CD14-positive monocyte (primary cell): ENCODE data around the gene CCDC3. TPM values are rescaled to one million over a fixed set of nuclear protein-coding genes. Genes with fewer than 3 reads are reported as not detected.

Source experiments
- DNase-seq, 3 donors: peaks; one replicate each; pipeline ENCODE4 v3.0.0-alpha.2; 2011 to 2022
- H2AFZ ChIP-seq: 2 replicates; pipeline ENCODE4 v1.6.0; 2012; ENCODE audit warnings: mild to moderate bottlenecking, low read depth, low read length, inconsistent platforms; ENCODE audit not compliant: insufficient read depth, poor library complexity, severe bottlenecking
- H3K27ac ChIP-seq, 2 donors: 1 replicate in 1 of 2; 2 replicates in 1 of 2; pipeline ENCODE4 v1.5.1; 2012 to 2013; ENCODE audit warnings: low read length in 2 of 2, control low read depth in 1 of 2, inconsistent platforms in 1 of 2, low read depth in 1 of 2, mild to moderate bottlenecking in 1 of 2
- H3K27me3 ChIP-seq, 2 donors: one replicate each; pipeline versions ENCODE4 v1.6.0 to v1.6.1; 2011 to 2013; ENCODE audit warnings: low read length in 2 of 2; ENCODE audit not compliant: control insufficient read depth in 2 of 2, insufficient read depth in 2 of 2
- H3K36me3 ChIP-seq, 2 donors: replicated peaks in 1 of 2; 1 replicate in 1 of 2; 2 replicates in 1 of 2; pipeline versions ENCODE4 v1.5.1 to v1.6.1; 2012 to 2013; ENCODE audit warnings: low read length in 2 of 2, control low read depth in 1 of 2, inconsistent platforms in 1 of 2, mild to moderate bottlenecking in 1 of 2; ENCODE audit not compliant: insufficient read depth in 2 of 2, control insufficient read depth in 1 of 2
- H3K4me1 ChIP-seq, 2 donors: 1 replicate in 1 of 2; 2 replicates in 1 of 2; pipeline versions ENCODE4 v1.5.1 to v1.6.1; 2012 to 2013; ENCODE audit warnings: low read length in 2 of 2, control low read depth in 1 of 2, inconsistent platforms in 1 of 2, mild to moderate bottlenecking in 1 of 2, moderate library complexity in 1 of 2; ENCODE audit not compliant: insufficient read depth in 2 of 2, control insufficient read depth in 1 of 2
- H3K4me2 ChIP-seq: replicated peaks from 2 replicates; pipeline ENCODE3; 2012; ENCODE audit warnings: low read length, moderate library complexity, mild to moderate bottlenecking; ENCODE audit not compliant: poor library complexity, severe bottlenecking; ENCODE audit errors: extremely low read depth
- H3K4me3 ChIP-seq, 3 experiments: fragments of 200-600 bp in 1 of 3; sonication (generic) in 1 of 3; replicated peaks in 1 of 3; 1 replicate in 2 of 3; 2 replicates in 1 of 3; pipeline ENCODE4 v1.5.1; 2011 to 2013; ENCODE audit warnings: low read length in 3 of 3, mild to moderate bottlenecking in 3 of 3, control low read depth in 2 of 3, low read depth in 2 of 3, inconsistent platforms in 1 of 3, moderate library complexity in 1 of 3
- H3K79me2 ChIP-seq: 2 replicates; pipeline ENCODE4 v1.6.0; 2012; ENCODE audit warnings: mild to moderate bottlenecking, control low read depth, inconsistent platforms, low read length, moderate library complexity; ENCODE audit not compliant: insufficient read depth
- H3K9ac ChIP-seq: 2 replicates; pipeline ENCODE4 v1.6.0; 2017; ENCODE audit warnings: low read length, mild to moderate bottlenecking; ENCODE audit not compliant: insufficient read depth, poor library complexity, severe bottlenecking
- H3K9me3 ChIP-seq, 2 donors: replicated peaks in 1 of 2; 1 replicate in 1 of 2; 2 replicates in 1 of 2; pipeline versions ENCODE4 v1.5.1 to v1.6.1; 2012 to 2013; ENCODE audit warnings: low read length in 2 of 2, control low read depth in 1 of 2; ENCODE audit not compliant: control insufficient read depth in 1 of 2, insufficient read depth in 1 of 2
- H4K20me1 ChIP-seq: 2 replicates; pipeline ENCODE4 v1.6.0; 2012; ENCODE audit warnings: mild to moderate bottlenecking, low read length, control low read depth, moderate library complexity; ENCODE audit not compliant: insufficient read depth
- H3K27ac Mint-ChIP-seq, 7 donors: one replicate each; pipeline ENCODE4 v1.8.0; 2020; ENCODE audit warnings: mild to moderate bottlenecking in 7 of 7, mixed read lengths in 7 of 7, moderate library complexity in 6 of 7, inconsistent platforms in 2 of 7
- H3K27me3 Mint-ChIP-seq, 3 donors: one replicate each; pipeline ENCODE4 v1.8.0; 2021 to 2022; ENCODE audit warnings: low read depth in 3 of 3, mild to moderate bottlenecking in 3 of 3, mixed read lengths in 3 of 3, moderate library complexity in 3 of 3, inconsistent platforms in 1 of 3
- H3K36me3 Mint-ChIP-seq, 2 donors: one replicate each; pipeline ENCODE4 v1.8.0; 2020; ENCODE audit warnings: mixed read lengths in 2 of 2, inconsistent platforms in 1 of 2, mild to moderate bottlenecking in 1 of 2
- H3K4me1 Mint-ChIP-seq: one replicate; pipeline ENCODE4 v1.8.0; 2020; ENCODE audit warnings: mild to moderate bottlenecking, mixed read lengths
- H3K4me3 Mint-ChIP-seq, 2 donors: one replicate each; pipeline ENCODE4 v1.8.0; 2020; ENCODE audit warnings: mild to moderate bottlenecking in 2 of 2, mixed read lengths in 2 of 2, moderate library complexity in 1 of 2
- H3K9me3 Mint-ChIP-seq, 7 donors: one replicate each; pipeline ENCODE4 v1.8.0; 2020 to 2022; ENCODE audit warnings: mixed read lengths in 7 of 7, mild to moderate bottlenecking in 6 of 7, moderate library complexity in 6 of 7, inconsistent platforms in 2 of 7
- CTCF ChIP-seq: fragments of 200-600 bp; IDR thresholded peaks from one replicate; pipeline ENCODE4 v1.8.0; 2022; ENCODE audit warnings: antibody characterized with exemption, mild to moderate bottlenecking
- WGBS: methylation state at CpG from one replicate; pipeline ENCODE4 v1.1.5; 2013; ENCODE audit warnings: missing lambda C conversion rate; ENCODE audit not compliant: insufficient coverage; 5-methylcytosine and 5-hydroxymethylcytosine counted together
- intact Hi-C, 2 donors: fragments of 100-400 bp; cut with micrococcal nuclease; formaldehyde crosslinking; loops; one replicate each; pipeline versions ENCODE4 v1.15.0 to v1.15.1; 2023
- polyA plus RNA-seq, 3 donors: library from polyadenylated mRNA; depleted of rRNA in 1 of 3; unstranded in 2 of 3; stranded (reverse) in 1 of 3; fragments of 300-500 nt in 2 of 3; fragments of >200 nt in 1 of 3; fragmentation: Illumina TruSeq in 2 of 3; gene quantifications; 1 replicate in 2 of 3; 2 replicates in 1 of 3; pipeline ENCODE4 v1.2.3, GENCODE V29; 2012 to 2021

The CCDC3 gene
- polyA plus RNA-seq, 3 donors, result not detected

- H3K4me2 ChIP-seq, result no peak overlapping the region
- no peaks in the 10 kb centered on the region for H3K36me3 ChIP-seq
- no peak overlapping the region for H2AFZ ChIP-seq
- H3K27ac ChIP-seq, result no peak overlapping the region
- H3K9me3 ChIP-seq, result no peaks in the 10 kb centered on the region
- Mint-ChIP-seq H3K27ac (no peak overlapping the region), H3K4me3 (no peak overlapping the region), H3K9me3 (peaks cover 0 to 13% (median 5%) of the 10 kb centered on the region in 7 donors), H3K4me1 (peaks cover 2% of the 10 kb centered on the region), H3K36me3 (no peaks in the 10 kb centered on the region), H3K27me3 (peaks cover 1 to 2% (median 2%) of the 10 kb centered on the region in 3 donors)
- H3K4me1 ChIP-seq, result no peaks in the 10 kb centered on the region
- no peaks in the 10 kb centered on the region for H3K27me3 ChIP-seq
- no peaks in the 10 kb centered on the region for H4K20me1 ChIP-seq
- TF ChIP-seq CTCF, result no peak
- WGBS, result 81% methylated on average over 2 of the region's 7 CpGs
- intact Hi-C loops, result no loop called here
- no peak overlapping the region for H3K4me3 ChIP-seq
- no peaks in the 10 kb centered on the region for H3K79me2 ChIP-seq
- DNase-seq, result no peak
- no peak overlapping the region for H3K9ac ChIP-seq
Observed at GRCh38 chr10:12980102-12980661, 21.3 kb downstream of the CCDC3 start.

- no peak overlapping the region for H3K27ac ChIP-seq
- peaks cover 1 to 2% (median 2%) of the 10 kb centered on the region in 3 donors for H3K27me3 Mint-ChIP-seq
- H3K79me2 ChIP-seq, result no peaks in the 10 kb centered on the region
- H3K27me3 ChIP-seq, result no peaks in the 10 kb centered on the region
- peaks cover 0 to 11% (median 4%) of the 10 kb centered on the region in 7 donors for H3K9me3 Mint-ChIP-seq
- no peak overlapping the region for H3K9ac ChIP-seq
- no peak overlapping the region for H3K4me3 Mint-ChIP-seq
- WGBS, result 88% methylated on average over 4 of the region's 4 CpGs
- H3K4me1 Mint-ChIP-seq, result peaks cover 2% of the 10 kb centered on the region
- no peak overlapping the region for H3K27ac Mint-ChIP-seq
- H3K4me3 ChIP-seq, result no peak overlapping the region
- DNase-seq, result no peak
- H3K4me1 ChIP-seq, result no peaks in the 10 kb centered on the region
- H3K36me3 ChIP-seq, result no peaks in the 10 kb centered on the region
- intact Hi-C loops, result no loop called here
- no peak overlapping the region for H3K4me2 ChIP-seq
- no peaks in the 10 kb centered on the region for H4K20me1 ChIP-seq
- no peak overlapping the region for H2AFZ ChIP-seq
- no peaks in the 10 kb centered on the region for H3K9me3 ChIP-seq
- no peak for TF ChIP-seq CTCF
- no peaks in the 10 kb centered on the region for H3K36me3 Mint-ChIP-seq
Observed at GRCh38 chr10:12978891-12979290, 22.6 kb downstream of the CCDC3 start.
